Panc1 (cell line): ENCODE measurements around the gene RAB2B.

Experiments used
- CTCF ChIP-seq: fragments of 450-650 bp; IDR thresholded peaks from 2 replicates; pipeline ENCODE4 v1.5.1; 2017; ENCODE audit warnings: mild to moderate bottlenecking
- REST ChIP-seq, 2 experiments: IDR thresholded peaks; 2 replicates each; pipeline ENCODE4 v1.6.1; 2011 to 2012; ENCODE audit warnings: low read depth in 2 of 2, control low read depth in 1 of 2, low read length in 1 of 2, mild to moderate bottlenecking in 1 of 2, moderate library complexity in 1 of 2; ENCODE audit not compliant: insufficient read depth in 1 of 2

- TF ChIP-seq CTCF (no peak), REST (IDR thresholded peaks at IDR 0.05; ENCODE audit: insufficient read depth in 1 of 2, low read depth in 2 of 2, low read length in 1 of 2) (no peak)
Measured at GRCh38 chr14:21440859-21441258, 35.9 kb downstream of the RAB2B start.
